ENCODE data around the gene TRPM8.

GRCh38 chr2:233990261-233990798, 73.2 kb downstream of the TRPM8 start:
- no peak for TF ChIP-seq CTCF (IDR thresholded peaks at IDR 0.05)
- TF ChIP-seq POLR2AphosphoS5 (IDR thresholded peaks at IDR 0.05): no peak
